Measurements from ENCODE around the gene GIPC1.

DNA sequence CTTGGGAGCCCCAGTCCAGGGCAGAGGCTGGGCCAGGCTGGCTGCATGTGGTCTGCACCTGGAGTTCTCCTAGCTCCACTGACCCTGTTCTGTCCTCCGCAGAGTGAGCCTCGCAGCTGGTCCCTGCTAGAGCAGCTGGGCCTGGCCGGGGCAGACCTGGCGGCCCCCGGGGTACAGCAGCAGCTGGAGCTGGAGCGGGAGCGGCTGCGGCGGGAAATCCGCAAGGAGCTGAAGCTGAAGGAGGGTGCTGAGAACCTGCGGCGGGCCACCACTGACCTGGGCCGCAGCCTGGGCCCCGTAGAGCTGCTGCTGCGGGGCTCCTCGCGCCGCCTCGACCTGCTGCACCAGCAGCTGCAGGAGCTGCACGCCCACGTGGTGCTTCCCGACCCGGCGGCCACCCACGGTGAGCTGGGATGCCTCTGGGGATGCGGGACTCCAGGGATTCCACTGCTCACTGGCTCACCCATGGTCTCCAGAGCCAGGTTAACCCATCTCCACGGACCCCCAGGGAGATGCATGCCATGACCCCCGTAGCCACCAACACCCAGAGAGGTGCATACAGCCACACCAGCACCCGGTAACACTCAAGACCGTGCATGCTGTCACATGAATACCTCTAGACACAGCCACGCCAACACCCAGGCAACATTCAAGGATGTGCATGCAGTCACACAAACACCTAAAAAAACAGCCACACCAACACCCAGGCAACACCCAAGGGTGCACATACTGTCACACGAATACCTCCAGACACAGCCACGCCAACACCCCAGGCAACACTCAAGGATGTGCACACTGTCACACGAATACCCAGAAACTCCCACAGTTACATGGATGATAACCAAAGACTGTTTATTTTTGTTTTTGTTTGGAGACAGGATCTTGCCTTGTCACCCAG is 54.6 kb downstream of the GIPC1 start:
- TF ChIP-seq, protein P1, sequence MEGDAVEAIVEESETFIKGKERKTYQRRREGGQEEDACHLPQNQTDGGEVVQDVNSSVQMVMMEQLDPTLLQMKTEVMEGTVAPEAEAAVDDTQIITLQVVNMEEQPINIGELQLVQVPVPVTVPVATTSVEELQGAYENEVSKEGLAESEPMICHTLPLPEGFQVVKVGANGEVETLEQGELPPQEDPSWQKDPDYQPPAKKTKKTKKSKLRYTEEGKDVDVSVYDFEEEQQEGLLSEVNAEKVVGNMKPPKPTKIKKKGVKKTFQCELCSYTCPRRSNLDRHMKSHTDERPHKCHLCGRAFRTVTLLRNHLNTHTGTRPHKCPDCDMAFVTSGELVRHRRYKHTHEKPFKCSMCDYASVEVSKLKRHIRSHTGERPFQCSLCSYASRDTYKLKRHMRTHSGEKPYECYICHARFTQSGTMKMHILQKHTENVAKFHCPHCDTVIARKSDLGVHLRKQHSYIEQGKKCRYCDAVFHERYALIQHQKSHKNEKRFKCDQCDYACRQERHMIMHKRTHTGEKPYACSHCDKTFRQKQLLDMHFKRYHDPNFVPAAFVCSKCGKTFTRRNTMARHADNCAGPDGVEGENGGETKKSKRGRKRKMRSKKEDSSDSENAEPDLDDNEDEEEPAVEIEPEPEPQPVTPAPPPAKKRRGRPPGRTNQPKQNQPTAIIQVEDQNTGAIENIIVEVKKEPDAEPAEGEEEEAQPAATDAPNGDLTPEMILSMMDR (IDR thresholded peaks at IDR 0.05) = no peak
- no peak for TF ChIP-seq ZFX (IDR thresholded peaks at IDR 0.05; ENCODE audit: borderline replicate concordance)

All from 22Rv1 (cell line).